GM18870 (cell line): ENCODE measurements around the gene FRG2B.
A peak's percentile ranks its signal among the peaks of the same experiment; 100 is the strongest.
"Not testable (repeated sequence)": the region's sequence is repeated elsewhere in the genome, so short reads cannot be mapped to it uniquely, and the experiment has no call there.

Experiments
- ATAC-seq: cut with Tn5 transposase; IDR thresholded peaks from one replicate; pipeline ENCODE4 v1.9.1; 2021; ENCODE audit warnings: moderate library complexity; ENCODE audit not compliant: unreplicated experiment

The FRG2B gene

DNA sequence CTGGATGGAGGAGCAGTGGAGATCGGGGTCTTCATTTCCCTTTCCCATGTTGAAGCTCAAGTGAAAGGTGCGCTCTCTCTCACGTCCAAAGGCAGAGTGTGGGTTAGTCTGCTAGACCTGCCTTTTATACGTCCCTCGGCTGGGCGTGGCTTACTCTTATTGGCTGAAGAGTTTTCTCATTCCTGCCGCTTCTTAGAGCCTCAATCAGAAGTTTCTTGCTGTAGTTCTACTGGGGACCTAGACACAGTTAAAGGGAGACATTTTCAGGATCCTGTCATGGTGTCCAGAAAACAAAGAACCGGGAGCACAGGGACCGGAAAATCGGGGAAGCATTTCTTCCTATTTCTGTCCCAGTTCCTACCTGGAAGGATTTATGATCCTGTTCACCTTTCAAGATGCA is at the start of gene FRG2B:
FRG2B (minus strand) TSS at position 101 of the 400 bp plus-strand sequence; CDS start at position 48, 53 bp downstream.
- not testable (repeated sequence) for ATAC-seq

DNA sequence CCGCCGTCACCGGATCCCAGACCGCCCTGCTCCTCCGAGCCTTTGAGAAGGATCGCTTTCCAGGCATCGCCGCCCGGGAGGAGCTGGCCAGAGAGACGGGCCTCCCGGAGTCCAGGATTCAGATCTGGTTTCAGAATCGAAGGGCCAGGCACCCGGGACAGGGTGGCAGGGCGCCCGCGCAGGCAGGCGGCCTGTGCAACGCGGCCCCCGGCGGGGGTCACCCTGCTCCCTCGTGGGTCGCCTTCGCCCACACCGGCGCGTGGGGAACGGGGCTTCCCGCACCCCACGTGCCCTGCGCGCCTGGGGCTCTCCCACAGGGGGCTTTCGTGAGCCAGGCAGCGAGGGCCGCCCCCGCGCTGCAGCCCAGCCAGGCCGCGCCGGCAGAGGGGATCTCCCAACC is 40.9 kb upstream of the FRG2B start:
- not testable (repeated sequence) for ATAC-seq

DNA sequence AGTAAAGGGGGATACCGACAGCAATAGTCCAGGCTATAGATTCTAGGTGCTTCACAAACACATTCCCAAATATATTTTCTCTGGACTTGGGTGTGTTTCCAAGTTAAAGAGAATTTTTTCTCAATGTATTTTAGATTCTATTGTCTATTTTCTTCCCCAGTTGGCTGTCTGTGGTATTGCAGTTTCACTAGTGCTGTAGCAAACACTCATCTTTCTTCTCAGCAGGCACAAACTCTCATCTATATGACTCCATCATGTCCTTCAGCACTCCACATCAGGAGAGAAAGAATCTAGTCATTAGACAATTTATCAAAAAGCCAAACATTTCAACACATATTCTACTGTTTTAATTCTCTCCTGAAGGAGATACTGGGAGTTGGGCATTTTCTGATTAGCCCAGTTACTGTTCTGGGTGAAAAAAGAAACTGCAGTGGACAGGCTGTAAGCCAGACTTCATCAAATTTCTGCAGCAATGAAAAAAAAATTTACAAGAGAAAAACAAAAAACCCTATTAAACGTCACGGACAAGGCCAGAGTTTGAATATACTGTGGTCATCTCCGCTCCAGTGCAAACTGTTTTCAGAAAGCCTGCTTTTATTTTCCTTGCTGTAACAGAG is 37.1 kb upstream of the FRG2B start:
- not testable (repeated sequence) for ATAC-seq

DNA sequence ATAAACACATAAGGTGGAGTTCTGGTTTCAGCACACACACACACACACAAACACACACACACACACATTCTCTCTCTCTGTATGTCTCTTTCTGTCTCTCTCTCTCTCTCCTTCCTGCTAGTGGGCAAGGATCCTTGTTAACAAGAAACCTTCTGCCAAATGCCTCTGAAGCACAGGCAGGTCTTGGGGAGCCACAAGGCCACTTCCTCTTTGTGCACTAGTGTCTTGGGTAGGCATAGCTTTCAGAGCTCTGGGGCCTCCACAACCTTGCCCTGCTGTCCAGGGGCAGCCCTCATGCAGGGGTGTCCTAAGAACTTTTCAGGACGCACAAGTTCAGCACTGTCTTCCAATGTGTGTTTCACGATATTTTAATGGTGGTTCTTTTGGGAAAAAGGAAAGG is 34.5 kb upstream of the FRG2B start:
- not testable (repeated sequence) for ATAC-seq

DNA sequence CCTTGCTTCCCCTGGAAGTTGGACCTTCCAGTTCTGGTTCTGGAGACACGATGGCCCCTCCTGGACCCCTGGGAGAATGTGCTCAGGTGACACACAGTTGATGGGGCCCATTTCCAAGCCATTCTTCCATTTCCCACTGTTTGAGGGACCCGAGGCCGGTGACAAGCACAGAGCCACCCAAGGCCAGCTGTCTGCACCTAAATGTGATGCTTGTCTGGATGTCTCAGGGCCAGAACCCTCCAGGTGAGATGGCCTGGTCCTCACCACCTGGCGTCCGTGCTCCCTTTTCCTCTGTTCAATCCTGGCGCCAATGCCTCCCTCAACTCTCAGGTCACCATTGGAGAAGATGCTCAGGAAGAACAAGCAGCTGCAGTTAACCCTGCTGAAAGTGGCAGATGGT is 33.9 kb upstream of the FRG2B start:
- not testable (repeated sequence) for ATAC-seq

DNA sequence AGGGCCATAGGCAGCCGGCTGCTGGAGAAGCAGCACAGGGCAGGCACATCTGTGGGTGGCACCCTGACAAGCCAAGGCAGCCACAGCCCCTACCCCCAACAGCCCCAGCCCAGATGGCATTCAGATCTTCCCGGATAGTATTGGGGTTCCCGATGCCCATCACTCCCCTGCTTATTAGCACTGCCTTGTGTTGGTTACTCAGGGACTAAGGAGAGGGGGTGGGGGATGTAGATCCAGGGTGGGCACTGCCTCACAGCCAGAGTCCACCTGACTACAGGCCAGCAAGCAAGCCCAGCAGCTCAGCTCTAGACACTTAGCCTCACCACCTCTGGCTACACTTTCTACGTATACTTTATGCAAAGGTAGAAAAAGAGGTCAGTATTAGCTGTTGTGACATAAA is 30.7 kb upstream of the FRG2B start:
- ATAC-seq = not testable (repeated sequence)

DNA sequence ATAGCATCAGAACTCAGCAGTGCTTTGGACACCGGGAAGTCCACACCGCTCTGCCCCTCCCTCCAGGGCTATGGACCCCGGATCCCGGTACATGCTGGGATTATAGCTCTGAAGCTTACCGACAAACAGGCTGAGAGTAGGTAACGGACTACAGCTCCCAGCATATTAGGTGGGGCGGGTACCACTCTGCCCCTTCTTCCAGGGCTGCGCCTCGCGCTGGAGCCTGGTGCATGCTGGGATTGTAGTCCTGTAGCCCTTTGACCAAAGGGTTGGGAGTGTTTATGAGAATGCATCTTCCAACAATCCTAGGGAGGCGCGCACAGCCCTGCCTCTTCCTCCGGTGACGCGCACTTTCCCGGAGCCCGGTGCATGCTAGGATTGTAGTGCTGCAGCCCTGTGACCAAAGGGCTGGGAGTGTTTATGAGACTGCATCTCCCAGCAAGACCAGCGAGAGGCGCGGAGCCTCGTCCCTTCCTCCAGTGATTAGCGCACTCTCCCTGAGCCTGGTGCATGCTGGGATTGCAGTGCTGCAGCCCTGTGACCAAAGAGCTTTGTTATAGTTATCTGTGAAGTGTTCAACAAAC is 22.4 kb upstream of the FRG2B start:
- ATAC-seq = not testable (repeated sequence)

DNA sequence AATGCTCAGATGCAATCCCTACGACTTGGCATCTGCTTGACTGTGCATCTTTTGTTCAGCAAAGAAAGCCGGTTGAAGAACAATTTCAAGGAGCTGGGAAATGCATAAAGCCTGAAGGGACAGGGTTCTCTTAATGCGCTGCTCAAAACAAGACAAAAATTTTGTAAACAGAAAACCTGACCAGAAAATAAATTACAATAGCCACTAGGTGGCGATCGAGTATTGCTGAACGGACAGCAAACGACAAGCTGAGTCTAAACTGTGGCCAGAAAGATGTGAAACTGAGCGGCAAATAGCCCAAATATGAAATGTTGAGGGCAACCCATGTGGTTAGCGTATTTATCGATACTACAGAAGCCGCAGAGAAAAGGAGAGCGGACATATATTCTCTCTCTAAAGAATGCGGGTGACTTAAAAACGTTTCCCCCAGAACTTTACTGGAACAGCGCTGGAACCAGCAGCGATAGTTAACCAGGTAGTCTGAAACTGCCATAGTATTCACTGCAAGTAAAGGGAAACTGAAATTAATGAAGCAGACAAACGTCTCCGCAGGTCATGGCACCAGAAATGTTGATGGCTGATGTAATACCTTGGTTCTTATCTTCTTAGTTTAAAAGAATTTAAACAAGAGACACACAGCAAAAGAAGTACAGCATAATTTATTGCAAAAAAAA is 20.6 kb upstream of the FRG2B start:
- ATAC-seq = peak; percentile 93

DNA sequence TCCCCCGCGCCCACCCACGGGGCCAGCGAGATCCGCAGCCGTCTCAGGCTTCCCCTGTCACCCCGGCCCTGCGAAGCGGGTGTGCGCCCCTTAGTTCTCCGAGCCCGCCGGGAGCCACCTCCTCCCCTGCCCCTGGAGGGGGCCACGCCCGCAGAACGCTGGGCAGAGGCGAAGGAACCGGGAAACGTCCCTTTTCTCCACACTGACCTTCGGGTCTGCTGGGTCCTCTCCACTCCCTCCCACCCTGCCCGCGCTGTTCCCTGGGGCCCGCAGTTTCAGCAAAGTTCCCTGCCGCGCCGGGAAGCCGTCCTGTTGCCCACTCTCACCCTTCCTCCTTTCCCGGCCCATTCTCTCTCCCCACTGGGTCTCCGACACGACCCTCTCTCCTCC is 11.2 kb upstream of the FRG2B start:
- not testable (repeated sequence) for ATAC-seq

DNA sequence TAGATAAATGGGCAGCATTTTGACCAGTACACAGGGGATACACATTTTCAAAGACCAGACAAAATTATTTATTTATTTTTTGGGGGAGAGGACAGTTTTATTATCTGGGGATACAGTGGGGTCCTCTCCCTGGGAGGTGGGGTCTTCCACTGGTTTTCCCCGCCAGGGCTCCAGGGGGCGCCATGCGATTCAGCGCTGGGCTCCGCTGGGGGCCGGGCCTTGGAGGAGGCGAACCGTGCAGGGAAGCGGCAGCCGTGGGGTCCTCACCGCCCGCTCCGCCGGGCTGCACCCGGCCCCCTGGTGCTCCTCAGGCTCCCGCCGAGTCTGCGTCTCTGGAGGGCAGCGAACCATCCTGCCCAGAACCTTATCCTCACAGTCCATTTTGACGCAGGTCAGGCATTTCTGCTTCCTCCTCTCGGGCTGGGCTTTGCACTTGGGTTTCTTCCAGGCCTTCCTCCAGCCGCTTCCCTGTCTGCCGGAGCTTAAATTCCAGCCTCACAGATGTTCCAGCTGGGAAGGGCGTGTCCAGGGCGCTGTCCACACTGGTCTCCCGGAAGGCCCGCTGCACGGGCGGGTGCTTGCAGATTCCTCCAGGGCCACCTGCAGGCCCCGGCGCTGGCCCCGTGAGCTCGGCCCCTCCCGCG is 10.7 kb upstream of the FRG2B start:
- ATAC-seq = not testable (repeated sequence)

DNA sequence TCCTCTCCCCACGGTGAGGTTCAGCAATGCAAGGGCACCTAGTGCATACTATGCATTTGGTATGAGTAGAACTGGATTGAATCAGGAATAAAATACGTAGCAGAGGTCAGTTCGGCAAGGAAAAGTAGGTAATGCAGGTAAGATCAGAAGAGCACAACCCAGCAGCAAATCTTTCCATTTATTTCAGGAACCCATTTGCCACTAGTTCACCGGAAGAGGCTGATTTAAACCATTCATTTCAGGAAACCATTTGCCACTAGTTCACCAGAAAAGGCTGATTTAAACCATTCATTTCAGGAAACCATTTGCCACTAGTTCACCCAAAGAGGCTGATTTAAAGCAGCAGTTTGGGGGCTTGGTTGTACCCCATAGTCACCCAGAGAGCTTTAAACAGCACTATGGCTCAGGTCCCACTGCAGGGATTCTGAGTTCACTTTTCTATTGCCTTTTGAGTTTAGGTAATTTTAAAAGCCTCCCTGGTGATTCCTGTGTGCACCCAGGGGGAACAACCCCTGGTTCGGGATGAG is 4.2 kb upstream of the FRG2B start:
- not testable (repeated sequence) for ATAC-seq

DNA sequence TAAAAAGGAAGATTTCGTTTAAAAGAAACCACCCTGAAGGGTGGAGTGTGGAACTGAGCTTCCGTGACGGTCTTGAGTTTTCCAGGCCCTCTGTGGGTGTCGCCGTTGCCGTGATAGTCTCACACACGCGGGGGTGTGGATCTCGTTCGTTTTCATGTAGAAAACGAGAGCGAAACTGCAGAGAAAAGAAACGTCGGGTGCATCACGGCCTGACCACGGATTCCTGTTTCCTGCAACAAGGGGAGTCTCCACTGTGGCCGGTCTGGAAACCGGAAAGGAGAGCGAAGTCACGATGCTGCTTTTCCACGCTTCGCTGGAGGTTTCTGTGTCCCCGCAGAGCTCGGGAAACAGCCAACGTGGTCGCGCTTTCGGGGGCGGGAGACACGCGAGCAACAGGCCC is 4.1 kb downstream of the FRG2B start:
- ATAC-seq = not testable (repeated sequence)

DNA sequence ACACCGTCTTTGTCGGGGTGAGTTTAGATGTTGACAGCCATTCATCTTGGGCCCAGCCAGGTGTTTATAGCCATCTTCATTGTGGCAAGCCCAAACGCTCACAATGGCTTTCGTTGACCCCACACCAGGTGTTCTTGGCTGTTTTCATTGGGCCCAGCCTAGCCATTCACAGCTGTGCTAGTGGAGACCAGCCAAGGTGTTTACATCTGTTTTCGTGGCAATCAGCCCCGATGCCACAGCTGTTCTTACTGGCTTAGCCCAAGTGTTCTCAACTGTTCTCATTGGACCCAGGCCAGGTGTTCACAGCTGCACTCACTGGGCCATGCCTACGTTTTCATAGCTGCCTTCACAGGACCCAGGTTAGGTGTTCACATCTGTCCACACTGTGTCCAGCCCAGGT is 7.7 kb downstream of the FRG2B start:
- ATAC-seq = no peak

DNA sequence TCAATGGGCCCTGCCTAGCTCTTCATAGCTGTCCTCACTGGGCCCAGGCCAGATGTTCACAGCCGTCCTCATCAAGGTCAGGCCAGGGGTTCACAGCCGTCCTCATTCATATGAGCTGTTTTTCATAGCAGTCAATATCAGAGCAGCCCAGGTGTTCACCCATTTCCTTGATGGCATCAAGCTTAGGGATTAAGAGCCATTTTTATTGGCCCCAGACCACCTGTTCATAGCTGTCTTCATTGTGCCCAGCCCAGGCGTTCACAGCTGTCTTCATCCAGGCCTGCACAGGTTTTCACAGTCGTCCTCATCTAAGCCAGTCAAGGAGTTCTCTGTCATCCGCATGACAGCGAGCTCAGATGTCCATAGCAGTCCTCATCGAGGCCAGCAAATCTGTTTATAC is 9.4 kb downstream of the FRG2B start:
- ATAC-seq = no peak

DNA sequence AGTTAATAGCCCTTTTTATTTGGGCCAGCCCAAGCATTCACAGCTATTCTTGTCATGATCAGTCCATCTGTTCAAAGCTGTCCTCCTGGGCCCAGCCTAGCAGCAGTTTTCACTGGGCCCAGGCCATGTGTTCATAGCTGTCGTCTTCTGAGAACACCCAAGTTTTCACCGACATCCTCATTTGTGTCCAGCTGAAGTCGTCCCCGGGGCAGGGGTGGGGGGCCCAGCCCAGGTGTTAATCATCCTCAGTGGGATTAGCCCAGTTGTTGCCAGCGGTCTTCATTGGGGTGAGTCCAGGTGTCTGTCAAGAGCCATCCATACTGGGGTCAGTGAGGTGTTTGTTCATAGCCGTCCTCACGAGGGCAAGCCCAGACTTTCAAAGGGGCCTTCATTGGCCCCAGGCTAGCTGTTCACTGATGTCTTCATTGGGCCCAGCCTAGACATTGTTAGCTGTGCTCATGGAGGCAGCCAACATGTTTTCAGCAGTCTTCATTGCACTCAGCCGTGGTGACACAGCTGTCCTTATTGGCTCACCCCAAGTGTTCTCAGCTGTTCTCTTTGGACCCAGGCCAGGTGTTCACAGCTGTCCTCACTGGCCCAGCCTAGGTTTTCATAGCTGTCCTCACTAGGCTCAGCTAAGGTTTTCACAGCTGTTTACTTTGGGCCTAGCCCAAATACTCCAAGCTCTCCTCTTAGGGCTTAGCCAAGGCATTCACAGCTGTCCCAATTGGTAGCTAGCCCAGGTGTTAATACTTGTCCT is 10.0 kb downstream of the FRG2B start:
- ATAC-seq = no peak

DNA sequence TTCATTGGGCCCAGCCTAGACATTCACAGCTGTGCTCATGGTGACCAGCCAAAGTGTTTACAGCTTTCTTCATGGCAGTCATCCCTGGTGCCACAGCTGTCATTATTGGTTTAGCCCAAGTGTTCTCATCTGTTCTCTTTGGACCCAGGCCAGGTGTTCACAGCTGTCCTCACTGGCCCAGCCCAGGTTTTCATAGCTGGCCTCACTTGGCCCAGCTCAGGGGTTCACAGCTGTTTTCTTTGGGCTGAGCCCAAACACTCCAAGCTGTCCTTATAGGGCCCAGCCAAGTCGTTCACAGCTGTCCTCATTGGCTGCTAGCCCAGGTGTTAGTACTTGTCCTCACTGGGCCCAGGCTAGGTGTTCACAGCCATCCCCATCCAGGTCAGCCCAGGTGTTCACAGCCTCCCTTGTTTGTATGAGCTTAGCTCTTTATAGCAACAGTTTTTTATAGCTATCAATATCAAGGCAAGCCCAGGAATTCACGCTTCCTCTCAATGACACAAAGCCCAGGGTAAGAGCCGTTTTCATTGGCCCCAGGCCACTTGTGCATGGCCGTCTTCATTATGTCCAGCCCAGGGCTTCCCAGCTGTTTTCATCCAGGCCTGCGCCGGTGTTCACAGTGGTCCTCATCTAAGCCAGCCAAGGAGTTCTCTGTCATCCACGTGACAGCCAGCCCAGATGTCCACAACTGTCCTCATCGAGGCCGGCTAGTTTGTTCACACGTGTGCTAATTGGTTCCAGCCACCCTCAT is 11.6 kb downstream of the FRG2B start:
- ATAC-seq = no peak

DNA sequence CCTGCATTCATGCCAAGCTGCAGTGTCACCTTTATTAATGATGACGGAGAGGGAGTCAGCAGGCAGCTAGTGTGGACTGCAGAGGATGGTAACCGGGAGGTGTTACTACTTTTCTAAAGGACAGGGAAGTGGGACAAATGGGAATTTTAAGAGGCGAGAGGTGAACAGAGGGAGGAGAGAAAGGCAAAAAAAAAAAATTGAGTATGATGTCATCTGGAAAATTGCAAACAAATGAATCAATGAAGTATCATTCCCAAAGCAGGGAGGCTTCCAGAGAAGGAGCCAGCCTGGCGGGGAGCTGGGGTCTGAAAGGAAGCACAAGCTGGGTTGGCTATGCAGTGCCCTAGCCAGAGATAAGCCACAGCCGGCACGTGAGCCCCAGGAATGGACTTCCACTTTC is 12.9 kb downstream of the FRG2B start:
- no peak for ATAC-seq

DNA sequence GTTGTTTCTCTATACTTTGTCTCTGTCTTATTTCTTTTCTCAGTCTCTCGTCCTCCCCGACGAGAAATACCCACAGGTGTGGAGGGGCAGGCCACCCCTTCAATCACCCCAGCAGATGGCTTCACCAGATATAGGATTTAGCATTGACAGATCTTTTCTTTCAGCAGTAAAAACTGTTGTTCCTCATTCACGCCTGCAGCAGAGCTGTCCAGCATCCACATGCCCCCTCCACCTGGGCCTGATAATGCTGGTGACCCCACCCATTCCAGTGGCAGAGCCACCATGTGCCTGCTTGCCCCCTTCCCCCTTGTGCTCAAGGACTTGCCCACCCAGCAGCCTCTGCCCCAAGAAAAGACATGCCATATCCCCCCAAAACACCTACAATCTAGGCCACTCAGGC is 15.5 kb downstream of the FRG2B start:
- no peak for ATAC-seq

DNA sequence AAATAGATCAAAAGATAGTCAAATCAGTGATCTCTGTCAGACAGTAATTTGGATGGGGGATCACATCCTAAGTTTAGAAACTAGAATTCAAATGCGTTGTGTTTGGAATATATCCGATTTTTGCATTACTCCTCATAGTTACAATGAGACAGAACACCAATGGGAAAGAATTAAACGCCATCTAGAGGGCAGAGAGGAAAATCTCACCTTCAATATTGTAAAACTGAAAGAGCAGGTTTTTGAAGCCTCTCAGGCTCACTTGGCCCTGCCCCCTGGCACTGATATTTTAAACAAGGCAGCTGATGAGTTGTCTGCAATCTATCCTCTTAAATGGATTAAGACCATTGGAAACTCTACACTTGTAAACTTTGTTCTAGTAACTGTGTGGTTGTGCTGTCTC is 17.7 kb downstream of the FRG2B start:
- no peak for ATAC-seq

DNA sequence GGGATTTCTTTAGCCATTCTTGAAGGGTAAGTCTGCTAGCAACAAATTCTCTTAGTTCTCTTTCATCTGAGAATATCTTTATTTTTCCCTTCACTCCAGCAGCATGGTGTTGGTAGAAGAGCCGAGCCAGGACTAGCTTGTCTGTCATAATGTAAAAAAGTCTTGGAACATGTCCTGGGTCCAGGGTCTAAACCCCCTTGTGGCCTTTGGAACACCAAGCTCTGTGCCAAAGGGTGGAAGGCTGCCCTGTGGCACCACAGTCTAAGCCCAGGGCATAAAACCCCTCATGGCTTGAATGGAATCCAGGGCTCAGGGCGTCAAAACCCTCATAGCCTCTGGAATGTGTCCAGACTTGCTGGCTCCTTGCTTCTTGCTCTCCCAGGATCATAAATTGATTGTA is 23.2 kb downstream of the FRG2B start:
- ATAC-seq = not testable (repeated sequence)
